BLaER1 (cell line): Measurements from ENCODE around the gene ACADM.
A peak's percentile ranks its signal among the peaks of the same experiment; 100 is the strongest.
"Not testable (repeated sequence)": the region's sequence is repeated elsewhere in the genome, so short reads cannot be mapped to it uniquely, and the experiment has no call there.

Experiments
- H3K27ac ChIP-seq: shearing (Covaris generic); formaldehyde crosslinking; 2 replicates; pipeline ENCODE4 v1.8.1; 2022
- H3K27me3 ChIP-seq: shearing (Covaris generic); formaldehyde crosslinking; 2 replicates; pipeline ENCODE4 v1.8.1; 2022
- H3K36me3 ChIP-seq: shearing (Covaris generic); formaldehyde crosslinking; 2 replicates; pipeline ENCODE4 v1.8.1; 2022
- H3K4me1 ChIP-seq: shearing (Covaris generic); formaldehyde crosslinking; 2 replicates; pipeline ENCODE4 v1.8.1; 2022
- H3K4me2 ChIP-seq: shearing (Covaris generic); formaldehyde crosslinking; 2 replicates; pipeline ENCODE4 v1.8.1; 2022
- H3K4me3 ChIP-seq: shearing (Covaris generic); formaldehyde crosslinking; 2 replicates; pipeline ENCODE4 v1.8.1; 2022
- H3K9ac ChIP-seq: shearing (Covaris generic); formaldehyde crosslinking; 2 replicates; pipeline ENCODE4 v1.8.1; 2022
- H3K9me3 ChIP-seq: shearing (Covaris generic); formaldehyde crosslinking; 2 replicates; pipeline ENCODE4 v1.8.1; 2022
- H4K20me1 ChIP-seq: shearing (Covaris generic); formaldehyde crosslinking; 2 replicates; pipeline ENCODE4 v1.8.1; 2022
- Cebpa-rat ChIP-seq: shearing (Covaris generic); IDR thresholded peaks from 2 replicates; pipeline ENCODE4 v1.8.1; 2022

Gene ACADM

DNA sequence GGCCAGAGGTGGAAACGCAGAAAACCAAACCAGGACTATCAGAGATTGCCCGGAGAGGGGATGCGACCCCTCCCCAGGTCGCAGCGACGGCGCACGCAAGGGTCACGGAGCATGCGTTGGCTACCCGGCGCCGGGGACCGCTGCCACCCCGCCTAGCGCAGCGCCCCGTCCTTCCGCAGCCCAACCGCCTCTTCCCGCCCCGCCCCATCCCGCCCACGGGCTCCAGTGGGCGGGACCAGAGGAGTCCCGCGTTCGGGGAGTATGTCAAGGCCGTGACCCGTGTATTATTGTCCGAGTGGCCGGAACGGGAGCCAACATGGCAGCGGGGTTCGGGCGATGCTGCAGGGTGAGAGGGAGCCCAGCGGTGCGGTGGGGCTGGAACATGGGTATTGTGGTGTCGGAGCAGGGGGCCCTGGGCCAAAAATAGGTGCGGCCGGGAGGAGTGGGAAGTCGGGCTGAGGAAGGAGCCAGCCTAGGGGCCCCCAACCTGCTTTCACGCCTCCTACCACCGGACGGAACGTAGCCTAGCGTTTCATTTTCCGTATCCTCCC lies at the start of gene ACADM:
Gene ACADM (plus strand): TSS at position 238 of the 551 bp plus-strand sequence. CDS start 79 bp downstream, at position 317.
- Histone ChIP-seq H3K4me2 (peak within 1 kb of the TSS; percentile 88), H3K36me3 (0 out of 2 replicates have a peak, but pooled peaks cover 8% of the 10 kb centered on the region), H3K9ac (peak within 1 kb of the TSS; percentile 94), H4K20me1 (peaks cover 33% of the 10 kb centered on the region), H3K27me3 (no peaks in the 10 kb centered on the region), H3K4me1 (peaks cover 36% of the 10 kb centered on the region), H3K27ac (peak within 1 kb of the TSS; percentile 91), H3K9me3 (no peaks in the 10 kb centered on the region), H3K4me3 (peak within 1 kb of the TSS; percentile 93)
- no peak for TF ChIP-seq Cebpa-rat

DNA sequence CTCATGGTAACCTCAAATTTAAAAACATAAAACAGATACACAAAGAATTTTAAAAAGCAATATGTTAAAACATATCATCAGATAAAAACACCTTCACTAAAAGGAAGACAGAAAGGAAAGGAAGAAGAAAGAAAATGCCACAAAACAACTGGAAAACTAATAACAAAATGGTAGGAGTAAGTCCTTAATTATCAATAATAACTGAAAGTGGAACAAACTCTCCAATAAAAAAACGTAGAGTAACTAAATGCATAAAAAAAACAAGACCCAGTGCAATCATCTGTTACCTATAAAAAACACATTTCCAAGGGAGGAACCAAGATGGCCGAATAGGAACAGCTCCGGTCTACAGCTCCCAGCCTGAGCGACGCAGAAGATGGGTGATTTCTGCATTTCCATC lies 47.1 kb upstream of the ACADM start:
- Histone ChIP-seq H3K4me1 (no peaks in the 10 kb centered on the region), H4K20me1 (no peaks in the 10 kb centered on the region), H3K4me3 (no peak overlapping the region), H3K9ac (no peak overlapping the region), H3K27me3 (no peaks in the 10 kb centered on the region), H3K27ac (no peak overlapping the region), H3K4me2 (no peak overlapping the region), H3K36me3 (no peaks in the 10 kb centered on the region), H3K9me3 (no peaks in the 10 kb centered on the region)
- no peak for TF ChIP-seq Cebpa-rat

DNA sequence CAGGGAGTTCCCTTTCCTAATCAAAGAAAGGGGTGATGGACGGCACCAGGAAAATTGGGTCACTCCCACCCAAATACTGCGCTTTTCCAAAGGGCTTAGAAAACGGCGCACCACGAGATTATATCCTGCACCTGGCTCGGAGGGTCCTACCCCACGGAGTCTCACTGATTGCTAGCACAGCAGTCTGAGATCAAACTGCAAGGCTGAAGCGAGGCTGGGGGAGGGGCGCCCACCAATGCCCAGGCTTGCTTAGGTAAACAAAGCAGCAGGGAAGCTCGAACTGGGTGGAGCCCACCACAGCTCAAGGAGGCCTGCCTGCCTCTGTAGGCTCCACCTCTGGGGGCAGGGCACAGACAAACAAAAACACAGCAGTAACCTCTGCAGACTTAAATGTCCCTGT lies 46.5 kb upstream of the ACADM start:
- not testable (repeated sequence) for H3K4me2 ChIP-seq, H3K4me1 ChIP-seq, H3K9ac ChIP-seq, H3K9me3 ChIP-seq, H3K36me3 ChIP-seq, H3K4me3 ChIP-seq, H3K27ac ChIP-seq, H3K27me3 ChIP-seq, H4K20me1 ChIP-seq

DNA sequence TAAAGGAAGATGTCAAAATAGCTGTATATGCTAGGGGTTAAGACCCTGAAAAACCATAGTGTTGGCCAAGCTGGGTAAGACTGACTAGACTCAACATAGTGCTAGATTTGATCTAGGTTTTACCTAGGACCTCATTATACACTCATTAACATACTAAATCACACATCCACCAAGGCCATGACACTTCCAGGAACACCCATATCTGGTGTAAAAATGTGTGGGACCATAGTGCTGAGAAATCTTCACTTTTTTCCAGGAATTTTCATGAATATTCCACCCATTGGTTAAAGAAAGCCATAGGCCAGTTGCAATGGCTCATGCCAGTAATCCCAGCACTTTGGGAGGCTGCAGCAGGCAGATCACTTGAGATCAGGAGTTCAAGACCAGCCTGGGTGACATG lies 34.0 kb upstream of the ACADM start:
- H3K9ac ChIP-seq: no peak overlapping the region
- no peak for TF ChIP-seq Cebpa-rat

DNA sequence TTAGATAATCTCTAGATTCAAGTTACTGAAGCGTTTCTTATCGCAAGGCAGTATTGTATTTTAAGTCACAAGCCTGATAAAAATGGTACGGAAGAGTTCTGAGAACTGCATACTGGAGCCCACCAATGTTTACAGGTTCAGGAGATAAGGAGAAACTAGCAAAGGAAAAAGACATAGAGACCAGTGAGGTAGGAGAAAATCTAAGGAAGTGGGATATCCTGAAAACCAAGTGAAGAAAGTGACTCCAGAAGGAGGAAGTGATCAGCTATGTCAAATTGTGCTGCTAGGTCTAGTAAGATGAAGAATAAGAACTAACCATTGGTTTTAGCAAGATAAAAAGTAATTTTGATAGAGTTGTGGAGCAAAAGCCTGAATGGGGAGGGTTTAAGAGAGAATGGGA lies 31.0 kb upstream of the ACADM start:
- Histone ChIP-seq H4K20me1 (no peaks in the 10 kb centered on the region), H3K27me3 (no peaks in the 10 kb centered on the region), H3K9ac (no peak overlapping the region), H3K9me3 (no peaks in the 10 kb centered on the region), H3K4me3 (no peak overlapping the region), H3K27ac (no peak overlapping the region), H3K4me1 (0 out of 2 replicates have a peak, but pooled peaks cover 6% of the 10 kb centered on the region), H3K4me2 (no peak overlapping the region), H3K36me3 (no peaks in the 10 kb centered on the region)
- no peak for TF ChIP-seq Cebpa-rat

More for the DNA sequence above, 34.0 kb upstream of the ACADM start:
- Histone ChIP-seq H3K4me3 (no peak overlapping the region), H3K27ac (no peak overlapping the region), H4K20me1 (no peaks in the 10 kb centered on the region), H3K9me3 (no peaks in the 10 kb centered on the region), H3K4me2 (no peak overlapping the region), H3K4me1 (0 out of 2 replicates have a peak, but pooled peaks cover 6% of the 10 kb centered on the region), H3K36me3 (no peaks in the 10 kb centered on the region), H3K27me3 (no peaks in the 10 kb centered on the region)

DNA sequence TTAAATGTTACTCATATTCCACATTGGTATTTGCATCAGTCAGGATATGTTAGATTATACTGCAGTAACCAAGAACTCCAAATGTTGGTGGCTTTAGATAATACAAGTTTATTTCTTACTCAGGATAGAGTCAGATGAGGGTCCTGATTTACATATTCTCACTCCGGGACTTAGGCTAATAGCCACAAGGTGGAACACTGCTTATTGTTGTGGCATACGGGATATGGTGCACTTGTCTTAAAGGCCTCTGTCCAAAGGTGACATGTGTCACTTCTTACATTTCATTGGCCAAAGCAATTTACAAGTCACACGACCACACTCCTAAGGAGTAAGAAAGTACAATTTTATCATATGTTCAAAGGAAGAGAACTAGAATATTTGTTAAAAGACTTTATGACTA lies 28.5 kb upstream of the ACADM start:
- H3K9me3 ChIP-seq: no peaks in the 10 kb centered on the region

DNA sequence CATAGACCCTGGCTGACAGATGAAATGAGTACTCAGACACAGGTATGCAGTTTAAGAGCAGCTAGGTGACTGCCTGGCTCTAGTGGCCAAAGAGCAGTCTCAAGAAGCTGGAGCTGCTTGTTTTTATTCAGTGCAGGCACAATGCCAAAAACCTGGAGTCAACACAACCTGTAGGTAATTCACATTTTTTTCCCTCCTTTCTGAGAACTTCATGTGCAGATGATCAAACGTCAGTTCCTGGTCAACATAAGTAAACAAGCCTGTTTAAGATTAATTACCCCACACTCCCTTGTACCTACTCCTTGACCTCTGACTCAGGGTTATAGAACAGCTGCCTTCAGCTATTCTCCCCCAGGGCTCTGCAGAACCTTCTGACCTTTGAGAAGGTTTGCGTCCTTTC lies 17.3 kb upstream of the ACADM start:
- Histone ChIP-seq H3K9ac (no peak overlapping the region), H3K27me3 (no peaks in the 10 kb centered on the region), H3K27ac (no peak overlapping the region), H3K4me3 (no peak overlapping the region), H3K4me2 (no peak overlapping the region), H3K9me3 (no peaks in the 10 kb centered on the region), H3K4me1 (no peaks in the 10 kb centered on the region), H4K20me1 (no peaks in the 10 kb centered on the region), H3K36me3 (no peaks in the 10 kb centered on the region)
- TF ChIP-seq Cebpa-rat: no peak

More for the DNA sequence above, 28.5 kb upstream of the ACADM start:
- H3K4me2 ChIP-seq: no peak overlapping the region
- H3K4me1 ChIP-seq: 0 out of 2 replicates have a peak, but pooled peaks cover 6% of the 10 kb centered on the region
- H4K20me1 ChIP-seq: no peaks in the 10 kb centered on the region
- no peak overlapping the region for H3K4me3 ChIP-seq
- H3K27me3 ChIP-seq: no peaks in the 10 kb centered on the region
- H3K9ac ChIP-seq: no peak overlapping the region
- H3K36me3 ChIP-seq: no peaks in the 10 kb centered on the region
- no peak for TF ChIP-seq Cebpa-rat
- no peak overlapping the region for H3K27ac ChIP-seq

DNA sequence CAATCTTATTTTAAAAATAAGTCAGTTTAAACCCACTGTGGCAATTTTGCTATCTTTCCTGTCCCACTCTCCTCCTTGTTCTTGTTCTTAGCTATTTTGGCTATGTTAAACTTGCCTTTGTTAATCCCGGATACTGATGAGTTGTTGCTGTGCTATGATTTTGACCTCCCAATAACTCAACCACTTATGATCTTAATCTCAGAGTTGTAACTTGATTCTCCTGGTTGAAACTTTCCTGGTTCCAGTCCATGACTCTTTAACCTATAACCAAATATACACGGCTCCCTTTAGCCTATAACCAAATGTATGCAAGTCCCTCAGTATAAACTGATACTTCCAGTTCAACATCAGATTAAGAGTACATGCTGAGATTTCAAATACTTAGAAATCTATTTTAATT lies 15.6 kb upstream of the ACADM start:
- H3K4me1 ChIP-seq: no peaks in the 10 kb centered on the region
- no peaks in the 10 kb centered on the region for H3K36me3 ChIP-seq
- no peaks in the 10 kb centered on the region for H3K9me3 ChIP-seq
- TF ChIP-seq Cebpa-rat: no peak
- H3K27me3 ChIP-seq: no peaks in the 10 kb centered on the region
- H4K20me1 ChIP-seq: no peaks in the 10 kb centered on the region
- no peak overlapping the region for H3K27ac ChIP-seq
- no peak overlapping the region for H3K4me2 ChIP-seq
- no peak overlapping the region for H3K4me3 ChIP-seq
- H3K9ac ChIP-seq: no peak overlapping the region

DNA sequence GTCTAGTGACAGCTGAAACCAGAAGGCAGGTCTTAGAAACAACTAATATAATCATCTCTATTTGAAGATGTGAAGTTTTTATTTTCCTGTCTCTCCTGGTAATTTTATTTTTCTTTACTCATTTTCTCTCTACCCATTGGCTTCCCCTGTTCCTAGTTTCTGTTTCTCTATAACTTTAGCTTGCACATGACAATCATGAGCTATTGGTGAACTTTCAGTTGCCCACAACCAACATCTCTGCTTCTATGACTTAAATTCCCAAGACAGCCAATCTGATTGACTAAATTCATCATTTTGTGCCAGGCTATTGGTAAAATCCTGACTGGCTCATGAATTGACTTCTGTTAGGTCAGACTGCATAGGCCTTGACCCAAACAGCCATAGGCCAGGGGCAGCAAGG lies 13.7 kb upstream of the ACADM start:
- H3K36me3 ChIP-seq: no peaks in the 10 kb centered on the region
- TF ChIP-seq Cebpa-rat: no peak
- H3K9me3 ChIP-seq: no peaks in the 10 kb centered on the region
- no peak overlapping the region for H3K4me3 ChIP-seq
- no peak overlapping the region for H3K27ac ChIP-seq
- H3K9ac ChIP-seq: no peak overlapping the region
- H3K4me2 ChIP-seq: no peak overlapping the region
- H3K27me3 ChIP-seq: no peaks in the 10 kb centered on the region
- H3K4me1 ChIP-seq: no peaks in the 10 kb centered on the region
- no peaks in the 10 kb centered on the region for H4K20me1 ChIP-seq

DNA sequence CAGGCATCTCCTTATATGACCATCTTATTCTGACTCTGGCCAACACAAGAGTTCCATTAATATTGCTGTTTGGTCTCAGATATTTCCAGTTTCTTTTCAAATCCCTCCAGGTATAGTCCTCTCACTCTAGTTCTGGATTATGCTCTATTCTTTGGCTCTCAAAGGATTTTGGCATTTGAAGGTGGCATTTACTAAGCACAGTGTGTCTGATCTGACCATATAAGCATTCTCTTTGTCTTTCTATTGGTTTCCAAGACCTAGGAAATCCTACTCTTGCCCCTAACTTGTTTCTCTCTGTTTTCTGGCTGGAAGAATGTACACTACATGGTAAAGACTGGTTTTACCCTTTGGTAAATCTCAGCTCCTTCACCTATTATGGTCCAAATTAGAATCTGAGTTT lies 12.7 kb upstream of the ACADM start:
- no peak overlapping the region for H3K27ac ChIP-seq
- H3K4me2 ChIP-seq: no peak overlapping the region
- H3K9me3 ChIP-seq: no peaks in the 10 kb centered on the region
- no peak overlapping the region for H3K9ac ChIP-seq
- no peak for TF ChIP-seq Cebpa-rat
- no peaks in the 10 kb centered on the region for H3K4me1 ChIP-seq
- no peaks in the 10 kb centered on the region for H3K27me3 ChIP-seq
- H4K20me1 ChIP-seq: no peaks in the 10 kb centered on the region
- no peak overlapping the region for H3K4me3 ChIP-seq
- no peaks in the 10 kb centered on the region for H3K36me3 ChIP-seq

DNA sequence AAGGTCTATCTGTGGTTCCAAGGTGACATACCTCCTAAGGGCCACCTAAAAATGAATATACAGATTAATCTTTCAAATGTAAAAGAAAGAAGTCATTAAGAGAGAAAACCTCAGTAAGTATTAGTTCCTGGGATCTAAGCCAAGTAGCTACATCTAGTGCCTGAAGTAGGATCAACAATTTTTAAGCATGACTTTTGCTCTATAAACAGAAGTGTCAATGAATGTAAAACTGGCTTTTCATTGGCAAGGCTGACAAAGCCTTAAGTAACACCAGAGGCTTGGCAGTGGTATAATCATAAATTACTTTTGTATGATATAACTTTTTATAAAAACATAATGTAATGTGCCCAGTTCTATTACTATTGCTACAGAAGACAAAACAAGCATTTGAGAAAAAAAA lies 12.2 kb upstream of the ACADM start:
- Histone ChIP-seq H3K27ac (no peak overlapping the region), H3K9me3 (no peaks in the 10 kb centered on the region), H3K36me3 (no peaks in the 10 kb centered on the region), H3K9ac (no peak overlapping the region), H3K27me3 (no peaks in the 10 kb centered on the region), H3K4me2 (no peak overlapping the region), H3K4me3 (no peak overlapping the region), H3K4me1 (no peaks in the 10 kb centered on the region), H4K20me1 (no peaks in the 10 kb centered on the region)
- no peak for TF ChIP-seq Cebpa-rat
